WTC11 (cell line): ENCODE data around the gene RPL29. TPM values are rescaled to one million over a fixed set of nuclear protein-coding genes. Genes with fewer than 3 reads are reported as not detected.

Experiments used
- ATAC-seq: fragments of 200-7000 bp; cut with Tn5 transposase; 2 replicates; pipeline ENCODE4 v1.10.0; 2021; ENCODE audit warnings: mild to moderate bottlenecking, moderate library complexity
- CTCF ChIA-PET: fragments of 300-600 bp; sonication (Branson Sonifier 250); formaldehyde crosslinking; loops from one replicate; lab custom pipeline; 2021; ENCODE audit warnings: antibody characterized with exemption; lab: Charles Lee
- POLR2A ChIA-PET: fragments of 350-600 bp; sonication (Branson Sonifier 250); formaldehyde crosslinking; loops from one replicate; lab custom pipeline; 2021; ENCODE audit warnings: antibody characterized with exemption; lab: Charles Lee
- DNase-seq: peaks from one replicate; pipeline ENCODE4 v3.0.0; 2021; ENCODE audit warnings: low spot score
- H3K27ac Mint-ChIP-seq: 2 replicates; pipeline ENCODE4 v1.8.0; 2021; ENCODE audit warnings: mixed read lengths
- H3K27me3 Mint-ChIP-seq: 2 replicates; pipeline ENCODE4 v1.8.0; 2021; ENCODE audit warnings: low read depth, mild to moderate bottlenecking, moderate library complexity, mixed read lengths
- H3K36me3 Mint-ChIP-seq: 2 replicates; pipeline ENCODE4 v1.8.0; 2021; ENCODE audit warnings: mixed read lengths
- H3K4me1 Mint-ChIP-seq: 2 replicates; pipeline ENCODE4 v1.8.0; 2022; ENCODE audit warnings: mixed read lengths
- H3K4me3 Mint-ChIP-seq: 2 replicates; pipeline ENCODE4 v1.8.0; 2021; ENCODE audit warnings: mild to moderate bottlenecking, moderate library complexity, mixed read lengths
- H3K9me3 Mint-ChIP-seq: 2 replicates; pipeline ENCODE4 v1.8.0; 2021; ENCODE audit warnings: mixed read lengths
- CREM ChIP-seq: sonication (generic); formaldehyde crosslinking; IDR thresholded peaks from 2 replicates; pipeline ENCODE4 v1.8.1; 2022; ENCODE audit warnings: mild to moderate bottlenecking, missing genetic modification reagents, moderate library complexity
- E2F1 ChIP-seq: sonication (generic); formaldehyde crosslinking; IDR thresholded peaks from 2 replicates; pipeline ENCODE4 v1.8.0; 2022; ENCODE audit warnings: mild to moderate bottlenecking, missing genetic modification reagents
- FOXP1 ChIP-seq: sonication (generic); formaldehyde crosslinking; IDR thresholded peaks from 2 replicates; pipeline ENCODE4 v1.8.0; 2022; ENCODE audit warnings: missing genetic modification reagents, mild to moderate bottlenecking, moderate library complexity, borderline replicate concordance
- GRHL2 ChIP-seq: fragments of 250-450 bp; sonication (Bioruptor Pico); IDR thresholded peaks from 2 replicates; pipeline ENCODE4 v1.8.0; 2022; ENCODE audit warnings: mild to moderate bottlenecking, moderate library complexity; ENCODE audit not compliant: insufficient replicate concordance, severe bottlenecking
- GTF2I ChIP-seq: fragments of 250-450 bp; sonication (Bioruptor Pico); conservative IDR thresholded peaks from 2 replicates; pipeline ENCODE4 v1.4.0; 2021; ENCODE audit warnings: mild to moderate bottlenecking
- HMGXB4 ChIP-seq: sonication (generic); formaldehyde crosslinking; IDR thresholded peaks from 2 replicates; pipeline ENCODE4 v1.8.1; 2023; ENCODE audit warnings: mild to moderate bottlenecking, moderate library complexity, missing genetic modification reagents
- OVOL2 ChIP-seq: fragments of 250-450 bp; sonication (Bioruptor Pico); IDR thresholded peaks from 2 replicates; pipeline ENCODE4 v1.9.0; 2021; ENCODE audit warnings: mild to moderate bottlenecking, borderline replicate concordance
- ZNF263 ChIP-seq: sonication (generic); formaldehyde crosslinking; IDR thresholded peaks from 2 replicates; pipeline ENCODE4 v1.8.1; 2022; ENCODE audit warnings: low read depth, mild to moderate bottlenecking, moderate library complexity, missing genetic modification reagents
- ZNF416 ChIP-seq: fragments of 250-450 bp; sonication (Bioruptor Pico); IDR thresholded peaks from 2 replicates; pipeline ENCODE4 v1.9.0; 2021; ENCODE audit warnings: mild to moderate bottlenecking, inconsistent platforms
- total RNA-seq: library from RNA; stranded (reverse); gene quantifications from 3 replicates; pipeline ENCODE4 v1.2.3, GENCODE V29; 2021
- TF ChIP-seq, protein P1 (sequence below): sonication (generic); formaldehyde crosslinking; IDR thresholded peaks from 2 replicates; pipeline ENCODE4 v1.8.0; 2022; ENCODE audit warnings: mild to moderate bottlenecking, missing genetic modification reagents
- TF ChIP-seq, protein P2 (sequence below): sonication (generic); formaldehyde crosslinking; IDR thresholded peaks from 2 replicates; pipeline ENCODE4 v1.8.0; 2023; ENCODE audit warnings: missing genetic modification reagents
- TF ChIP-seq, protein P3 (sequence below): fragments of 250-450 bp; sonication (Bioruptor Pico); IDR thresholded peaks from 2 replicates; pipeline ENCODE4 v2.1.2; 2022; ENCODE audit warnings: mild to moderate bottlenecking, moderate library complexity
- TF ChIP-seq, protein P4 (sequence below): sonication (generic); formaldehyde crosslinking; IDR thresholded peaks from 2 replicates; pipeline ENCODE4 v1.8.0; 2023; ENCODE audit warnings: missing genetic modification reagents, mild to moderate bottlenecking, borderline replicate concordance

Gene RPL29
- total RNA-seq, 1 experiment from 2014 or later: 1,343 TPM

- Mint-ChIP-seq H3K4me1 (peaks cover 5% of the 10 kb centered on the region; the same call in 1 of the 2 replicates), H3K27ac (0 out of 2 replicates have a peak overlapping the region, but pooled peaks have one; percentile 15), H3K4me3 (no peak overlapping the region), H3K36me3 (no peaks in the 10 kb centered on the region), H3K9me3 (no peaks in the 10 kb centered on the region), H3K27me3 (no peaks in the 10 kb centered on the region; the same call in 1 of the 2 replicates)
- ChIA-PET POLR2A (no interaction called here), CTCF (interaction anchor here (0.7 to 13.0 kb wide), 23 partner anchors 8 to 375 kb away, joined by 3 to 138 read pairs (median 6); partner anchors contain the start of genes ABHD14B, DUSP7 and RPL29)
- TF ChIP-seq, protein P1, sequence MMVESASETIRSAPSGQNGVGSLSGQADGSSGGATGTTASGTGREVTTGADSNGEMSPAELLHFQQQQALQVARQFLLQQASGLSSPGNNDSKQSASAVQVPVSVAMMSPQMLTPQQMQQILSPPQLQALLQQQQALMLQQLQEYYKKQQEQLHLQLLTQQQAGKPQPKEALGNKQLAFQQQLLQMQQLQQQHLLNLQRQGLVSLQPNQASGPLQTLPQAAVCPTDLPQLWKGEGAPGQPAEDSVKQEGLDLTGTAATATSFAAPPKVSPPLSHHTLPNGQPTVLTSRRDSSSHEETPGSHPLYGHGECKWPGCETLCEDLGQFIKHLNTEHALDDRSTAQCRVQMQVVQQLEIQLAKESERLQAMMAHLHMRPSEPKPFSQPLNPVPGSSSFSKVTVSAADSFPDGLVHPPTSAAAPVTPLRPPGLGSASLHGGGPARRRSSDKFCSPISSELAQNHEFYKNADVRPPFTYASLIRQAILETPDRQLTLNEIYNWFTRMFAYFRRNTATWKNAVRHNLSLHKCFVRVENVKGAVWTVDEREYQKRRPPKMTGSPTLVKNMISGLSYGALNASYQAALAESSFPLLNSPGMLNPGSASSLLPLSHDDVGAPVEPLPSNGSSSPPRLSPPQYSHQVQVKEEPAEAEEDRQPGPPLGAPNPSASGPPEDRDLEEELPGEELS (CRISPR knock-in tag): no peak
- TF ChIP-seq CREM (CRISPR knock-in tag): no peak
- DNase-seq: no peak
- ATAC-seq: peak; percentile 31
Observed at GRCh38 chr3:52013802-52014598, 18.3 kb upstream of the RPL29 start.

- no peaks in the 10 kb centered on the region; the same call in 1 of the 2 replicates for H3K27me3 Mint-ChIP-seq
- CTCF ChIA-PET: interaction anchor here (1.1 to 13.0 kb wide), 10 partner anchors 9 to 110 kb away, joined by 3 to 138 read pairs (median 6); partner anchors contain the start of genes DUSP7 and RRP9
- TF ChIP-seq OVOL2 (CRISPR knock-in tag): no peak
- TF ChIP-seq GRHL2: no peak
- TF ChIP-seq, protein P2, sequence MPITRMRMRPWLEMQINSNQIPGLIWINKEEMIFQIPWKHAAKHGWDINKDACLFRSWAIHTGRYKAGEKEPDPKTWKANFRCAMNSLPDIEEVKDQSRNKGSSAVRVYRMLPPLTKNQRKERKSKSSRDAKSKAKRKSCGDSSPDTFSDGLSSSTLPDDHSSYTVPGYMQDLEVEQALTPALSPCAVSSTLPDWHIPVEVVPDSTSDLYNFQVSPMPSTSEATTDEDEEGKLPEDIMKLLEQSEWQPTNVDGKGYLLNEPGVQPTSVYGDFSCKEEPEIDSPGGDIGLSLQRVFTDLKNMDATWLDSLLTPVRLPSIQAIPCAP (CRISPR knock-in tag): no peak
- no peak for TF ChIP-seq E2F1 (CRISPR knock-in tag)
- no peak for TF ChIP-seq FOXP1 (CRISPR knock-in tag)
- no peak for TF ChIP-seq HMGXB4 (CRISPR knock-in tag)
- TF ChIP-seq, protein P3, sequence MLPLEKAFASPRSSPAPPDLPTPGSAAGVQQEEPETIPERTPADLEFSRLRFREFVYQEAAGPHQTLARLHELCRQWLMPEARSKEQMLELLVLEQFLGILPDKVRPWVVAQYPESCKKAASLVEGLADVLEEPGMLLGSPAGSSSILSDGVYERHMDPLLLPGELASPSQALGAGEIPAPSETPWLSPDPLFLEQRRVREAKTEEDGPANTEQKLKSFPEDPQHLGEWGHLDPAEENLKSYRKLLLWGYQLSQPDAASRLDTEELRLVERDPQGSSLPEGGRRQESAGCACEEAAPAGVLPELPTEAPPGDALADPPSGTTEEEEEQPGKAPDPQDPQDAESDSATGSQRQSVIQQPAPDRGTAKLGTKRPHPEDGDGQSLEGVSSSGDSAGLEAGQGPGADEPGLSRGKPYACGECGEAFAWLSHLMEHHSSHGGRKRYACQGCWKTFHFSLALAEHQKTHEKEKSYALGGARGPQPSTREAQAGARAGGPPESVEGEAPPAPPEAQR (CRISPR knock-in tag): no peak
- TF ChIP-seq ZNF263 (CRISPR knock-in tag): no peak
- POLR2A ChIA-PET: no interaction called here
- H3K36me3 Mint-ChIP-seq: no peaks in the 10 kb centered on the region
- H3K9me3 Mint-ChIP-seq: no peaks in the 10 kb centered on the region
- H3K4me3 Mint-ChIP-seq: no peak overlapping the region
- H3K4me1 Mint-ChIP-seq: peaks cover 5% of the 10 kb centered on the region
- DNase-seq: no peak
- ATAC-seq: no peak
- no peak overlapping the region for H3K27ac Mint-ChIP-seq
Observed at GRCh38 chr3:52012699-52013098, 17.0 kb upstream of the RPL29 start.

- CTCF ChIA-PET: interaction anchor here (1.0 to 1.5 kb wide), 3 partner anchors 44 to 134 kb away, joined by 3 to 4 read pairs (median 3); partner anchors contain the start of gene DUSP7
- no peak for TF ChIP-seq GTF2I (CRISPR knock-in tag)
- no peak for TF ChIP-seq ZNF416 (CRISPR knock-in tag)
- TF ChIP-seq, protein P4, sequence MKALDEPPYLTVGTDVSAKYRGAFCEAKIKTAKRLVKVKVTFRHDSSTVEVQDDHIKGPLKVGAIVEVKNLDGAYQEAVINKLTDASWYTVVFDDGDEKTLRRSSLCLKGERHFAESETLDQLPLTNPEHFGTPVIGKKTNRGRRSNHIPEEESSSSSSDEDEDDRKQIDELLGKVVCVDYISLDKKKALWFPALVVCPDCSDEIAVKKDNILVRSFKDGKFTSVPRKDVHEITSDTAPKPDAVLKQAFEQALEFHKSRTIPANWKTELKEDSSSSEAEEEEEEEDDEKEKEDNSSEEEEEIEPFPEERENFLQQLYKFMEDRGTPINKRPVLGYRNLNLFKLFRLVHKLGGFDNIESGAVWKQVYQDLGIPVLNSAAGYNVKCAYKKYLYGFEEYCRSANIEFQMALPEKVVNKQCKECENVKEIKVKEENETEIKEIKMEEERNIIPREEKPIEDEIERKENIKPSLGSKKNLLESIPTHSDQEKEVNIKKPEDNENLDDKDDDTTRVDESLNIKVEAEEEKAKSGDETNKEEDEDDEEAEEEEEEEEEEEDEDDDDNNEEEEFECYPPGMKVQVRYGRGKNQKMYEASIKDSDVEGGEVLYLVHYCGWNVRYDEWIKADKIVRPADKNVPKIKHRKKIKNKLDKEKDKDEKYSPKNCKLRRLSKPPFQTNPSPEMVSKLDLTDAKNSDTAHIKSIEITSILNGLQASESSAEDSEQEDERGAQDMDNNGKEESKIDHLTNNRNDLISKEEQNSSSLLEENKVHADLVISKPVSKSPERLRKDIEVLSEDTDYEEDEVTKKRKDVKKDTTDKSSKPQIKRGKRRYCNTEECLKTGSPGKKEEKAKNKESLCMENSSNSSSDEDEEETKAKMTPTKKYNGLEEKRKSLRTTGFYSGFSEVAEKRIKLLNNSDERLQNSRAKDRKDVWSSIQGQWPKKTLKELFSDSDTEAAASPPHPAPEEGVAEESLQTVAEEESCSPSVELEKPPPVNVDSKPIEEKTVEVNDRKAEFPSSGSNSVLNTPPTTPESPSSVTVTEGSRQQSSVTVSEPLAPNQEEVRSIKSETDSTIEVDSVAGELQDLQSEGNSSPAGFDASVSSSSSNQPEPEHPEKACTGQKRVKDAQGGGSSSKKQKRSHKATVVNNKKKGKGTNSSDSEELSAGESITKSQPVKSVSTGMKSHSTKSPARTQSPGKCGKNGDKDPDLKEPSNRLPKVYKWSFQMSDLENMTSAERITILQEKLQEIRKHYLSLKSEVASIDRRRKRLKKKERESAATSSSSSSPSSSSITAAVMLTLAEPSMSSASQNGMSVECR: no peak
Observed at GRCh38 chr3:52010431-52010830, 14.7 kb upstream of the RPL29 start.

More at GRCh38 chr3:52010431-52010830, 14.7 kb upstream of the RPL29 start:
- H3K9me3 Mint-ChIP-seq: no peaks in the 10 kb centered on the region
- POLR2A ChIA-PET: no interaction called here
- H3K36me3 Mint-ChIP-seq: no peaks in the 10 kb centered on the region
- H3K27me3 Mint-ChIP-seq: no peaks in the 10 kb centered on the region; the same call in 1 of the 2 replicates
- no peak overlapping the region for H3K27ac Mint-ChIP-seq
- no peak for ATAC-seq
- H3K4me3 Mint-ChIP-seq: no peak overlapping the region
- DNase-seq: no peak
- H3K4me1 Mint-ChIP-seq: peaks cover 22% of the 10 kb centered on the region
